ENCODE data around the gene FKRP. TPM values are rescaled to one million over a fixed set of nuclear protein-coding genes. Genes with fewer than 3 reads are reported as not detected.

Gene FKRP
- total RNA-seq, 1 donor from 2014 or later: 8.9 TPM

Other genes starting within 250 kb of the FKRP start
- gene CALM3, start 144.7 kb upstream of the FKRP start, total RNA-seq: 112 and 121 TPM in 2 replicates
- not detected in 2 replicates for gene PTGIR, start 121.0 kb upstream of the FKRP start, total RNA-seq
- gene GNG8, start 109.9 kb upstream of the FKRP start, total RNA-seq: not detected in 2 replicates
- under 0.01 and 0.13 TPM in 2 replicates for gene DACT3, start 84.9 kb upstream of the FKRP start, total RNA-seq
- 32.6 and 55.4 TPM in 2 replicates for gene PRKD2, start 28.9 kb upstream of the FKRP start, total RNA-seq
- 68.2 and 108 TPM in 2 replicates for gene STRN4, start 393 bp downstream of the FKRP start, total RNA-seq
- 25.3 and 25.8 TPM in 2 replicates for gene SLC1A5, start 42.5 kb downstream of the FKRP start, total RNA-seq
- 160 and 177 TPM in 2 replicates for gene AP2S1, start 104.8 kb downstream of the FKRP start, total RNA-seq
- gene ARHGAP35, start 114.9 kb downstream of the FKRP start, total RNA-seq: 17.1 and 21.2 TPM in 2 replicates

All from dermis microvascular lymphatic vessel endothelial cell (primary cell).